ENCODE results near the gene LMOD1.

DNA sequence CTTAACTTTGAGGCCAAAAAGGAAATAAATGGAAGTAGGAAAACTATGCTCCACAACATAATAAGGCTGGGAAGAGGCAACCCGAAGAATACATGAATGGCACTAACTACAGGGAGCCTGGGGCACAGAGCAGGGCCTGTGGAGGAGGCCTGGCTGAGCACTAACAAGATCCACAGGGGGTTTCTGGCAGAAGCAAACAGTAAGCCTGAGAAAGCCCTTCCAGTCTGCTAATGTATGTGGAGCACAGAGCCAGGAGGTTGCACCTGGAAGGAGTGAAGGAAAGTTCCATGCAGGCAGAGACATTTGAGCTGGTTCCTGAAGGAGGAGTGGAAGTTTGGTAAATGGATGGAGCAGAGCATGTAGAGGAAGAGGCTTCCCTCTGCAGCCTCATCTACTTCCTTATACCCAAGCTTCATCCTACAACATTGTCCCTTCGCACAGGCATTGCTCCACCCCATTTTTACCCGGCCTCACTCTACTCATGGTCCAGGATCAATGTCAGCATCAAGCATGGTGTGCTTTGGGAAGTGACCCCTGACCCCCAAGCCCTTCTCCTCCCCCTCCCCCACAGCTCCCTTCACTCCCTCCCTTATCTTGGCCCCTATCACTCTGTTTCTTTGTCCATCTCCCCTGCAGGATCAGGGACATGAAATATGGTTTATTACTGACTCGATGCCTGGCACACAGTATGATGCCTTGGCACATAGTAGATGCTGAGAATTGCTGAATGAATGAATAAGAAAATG lies 34.3 kb downstream of the LMOD1 start:
- no peak for TF ChIP-seq CTCF (IDR thresholded peaks at IDR 0.05)
- no peak for TF ChIP-seq MAX (IDR thresholded peaks at IDR 0.05; ENCODE audit: low read depth)
- TF ChIP-seq CHD2 (IDR thresholded peaks at IDR 0.05; ENCODE audit: low read length, partially characterized antibody): no peak
